Endometrial microvascular endothelial cells (primary cell): ENCODE results near the gene LRSAM1. TPM values are rescaled to one million over a fixed set of nuclear protein-coding genes. Genes with fewer than 3 reads are reported as not detected.
"Not testable (repeated sequence)": the region's sequence is repeated elsewhere in the genome, so short reads cannot be mapped to it uniquely, and the experiment has no call there.

Experiments
- in situ Hi-C: cut with HindIII; loops from 2 replicates; pipeline ENCODE4 v1.10.0; 2017; ENCODE audit warnings: low sequenced_read_pairs, low pct_unique_long_range_greater_than_20kb; ENCODE audit errors: inconsistent ontology term
- total RNA-seq: library from RNA; depleted of rRNA; stranded (reverse); fragments of >200 nt; gene quantifications from one replicate; pipeline ENCODE4 v1.2.3, GENCODE V29; 2015; ENCODE audit errors: inconsistent ontology term

LRSAM1 gene
- total RNA-seq, 1 donor from 2014 or later: 20.3 TPM

- in situ Hi-C loops: no loop called here
Observed at GRCh38 chr9:127451858-127452656, 747 bp downstream of the LRSAM1 start.

GRCh38 chr9:127452691-127453090 lies 1.4 kb downstream of the LRSAM1 start:
- in situ Hi-C loops: no loop called here

DNA sequence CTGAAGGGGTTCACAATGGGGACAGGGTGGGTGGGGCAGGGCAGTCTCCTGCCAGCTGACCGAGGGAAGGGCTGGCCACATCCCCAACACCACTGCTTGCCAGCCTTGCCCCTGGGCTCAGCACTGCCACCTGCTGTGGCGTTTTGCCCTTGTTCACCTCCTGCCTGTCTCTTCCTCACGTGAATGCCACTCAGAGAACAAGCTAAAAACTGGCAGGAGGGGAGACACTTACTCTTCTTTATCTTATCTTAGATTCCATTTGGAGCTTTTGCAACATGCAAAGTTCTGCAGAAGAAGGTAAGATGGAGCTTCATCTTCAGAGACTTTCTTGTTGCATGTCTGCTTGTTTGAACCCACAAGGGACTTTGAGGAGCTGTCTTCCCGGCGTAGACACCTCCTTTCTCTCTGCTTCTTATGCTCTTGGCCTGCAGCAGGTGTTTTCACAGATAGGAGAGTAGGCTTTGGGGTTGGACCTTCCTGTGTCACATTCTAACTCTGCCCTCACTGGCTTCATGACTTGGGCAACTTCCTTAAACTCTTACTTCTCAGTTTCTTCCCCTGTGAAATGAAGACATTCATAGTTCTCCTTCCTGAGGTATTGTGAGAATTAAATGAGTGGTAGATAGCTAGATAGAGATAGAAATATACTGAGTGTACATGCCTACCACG lies 4.1 kb downstream of the LRSAM1 start:
- in situ Hi-C loops: no loop called here

- in situ Hi-C loops: no loop called here
Observed at GRCh38 chr9:127457191-127457878, 6.0 kb downstream of the LRSAM1 start.

GRCh38 chr9:127458921-127459320 lies 7.6 kb downstream of the LRSAM1 start:
- in situ Hi-C loops: no loop called here

DNA sequence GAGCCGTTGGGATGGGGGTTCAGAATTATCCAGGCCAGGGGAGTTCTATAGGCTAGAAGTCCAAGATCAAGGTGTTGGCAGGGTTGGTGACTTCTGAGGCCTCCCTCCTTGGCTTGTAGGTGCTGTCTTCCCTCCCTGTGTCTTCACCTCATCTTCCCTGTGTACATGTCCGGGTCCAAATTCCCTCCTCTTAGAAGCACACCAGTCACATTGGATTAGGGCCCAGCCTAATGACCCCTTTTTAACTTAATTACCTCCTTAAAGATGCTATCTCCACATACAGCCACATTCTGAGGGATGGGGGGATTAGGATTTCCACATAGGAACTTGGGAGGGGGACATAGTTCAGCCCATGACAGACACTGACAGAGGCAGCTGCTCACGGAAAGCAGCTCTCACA lies 12.1 kb downstream of the LRSAM1 start:
- in situ Hi-C loops: no loop called here

- in situ Hi-C loops: no loop called here
Observed at GRCh38 chr9:127463911-127464310, 12.6 kb downstream of the LRSAM1 start.

- in situ Hi-C loops: not testable (repeated sequence)
Observed at GRCh38 chr9:127466407-127466917, 15.2 kb downstream of the LRSAM1 start.

GRCh38 chr9:127467621-127468020 lies 16.3 kb downstream of the LRSAM1 start:
- in situ Hi-C loops: no loop called here

DNA sequence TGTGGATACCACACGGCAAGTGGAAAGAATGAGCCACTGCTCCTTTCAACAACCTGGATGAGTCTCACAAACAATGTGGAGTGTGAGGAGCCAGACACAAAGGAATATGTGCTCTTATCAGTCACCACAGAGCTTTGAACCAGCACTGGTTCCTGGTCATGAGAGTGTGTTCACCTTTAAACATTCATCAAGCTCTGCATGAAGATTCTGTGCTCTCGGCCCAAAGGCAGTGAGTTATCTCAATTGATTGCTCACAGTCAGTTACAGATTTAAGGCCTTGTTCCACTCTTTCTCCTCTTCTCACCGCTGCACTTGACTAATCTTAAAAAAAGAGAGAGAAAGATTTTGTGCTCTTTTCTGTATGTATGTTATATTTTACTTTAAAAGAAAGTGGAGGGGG lies 19.4 kb downstream of the LRSAM1 start:
- in situ Hi-C loops: no loop called here

- in situ Hi-C loops: no loop called here
Observed at GRCh38 chr9:127473501-127473900, 22.2 kb downstream of the LRSAM1 start.

DNA sequence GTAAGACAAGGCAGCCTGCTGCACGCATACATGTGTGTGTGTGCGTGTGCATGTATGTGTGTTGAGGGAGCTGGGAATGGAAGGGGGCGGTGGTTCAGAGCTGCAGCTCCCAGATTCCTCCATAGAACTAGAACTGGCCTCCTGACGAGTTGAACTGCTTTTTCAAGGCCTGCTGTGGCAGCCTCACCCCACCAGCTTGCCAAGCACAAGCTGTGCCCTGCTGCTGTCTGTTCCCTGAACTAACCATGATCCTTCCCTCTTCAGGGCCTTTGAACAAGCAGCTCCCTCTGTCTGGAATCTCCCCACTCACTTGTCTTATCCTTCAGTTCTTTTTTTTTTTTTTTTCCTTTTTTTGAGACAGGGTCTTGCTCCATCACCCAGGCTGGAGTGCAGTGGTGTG lies 22.6 kb downstream of the LRSAM1 start:
- in situ Hi-C loops: no loop called here

DNA sequence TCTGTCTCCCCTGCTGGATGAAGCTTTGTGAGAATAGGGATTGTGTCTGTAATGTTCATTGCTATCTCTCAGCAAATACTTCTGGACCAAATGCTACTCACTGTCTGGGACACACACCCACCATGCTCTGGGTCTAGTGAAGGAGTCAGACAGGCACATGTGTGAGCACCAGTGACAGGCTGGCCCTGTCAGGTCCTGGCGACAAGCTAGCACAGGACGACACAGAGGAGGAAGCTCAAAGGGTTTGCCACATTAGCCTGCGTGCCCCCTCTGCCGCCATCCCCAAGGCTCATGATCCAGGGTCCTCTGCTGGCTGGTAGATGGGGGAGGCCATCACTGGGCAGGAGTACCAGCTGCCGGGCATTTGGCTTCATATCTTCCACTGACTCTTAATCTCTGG lies 23.3 kb downstream of the LRSAM1 start:
- in situ Hi-C loops: no loop called here

DNA sequence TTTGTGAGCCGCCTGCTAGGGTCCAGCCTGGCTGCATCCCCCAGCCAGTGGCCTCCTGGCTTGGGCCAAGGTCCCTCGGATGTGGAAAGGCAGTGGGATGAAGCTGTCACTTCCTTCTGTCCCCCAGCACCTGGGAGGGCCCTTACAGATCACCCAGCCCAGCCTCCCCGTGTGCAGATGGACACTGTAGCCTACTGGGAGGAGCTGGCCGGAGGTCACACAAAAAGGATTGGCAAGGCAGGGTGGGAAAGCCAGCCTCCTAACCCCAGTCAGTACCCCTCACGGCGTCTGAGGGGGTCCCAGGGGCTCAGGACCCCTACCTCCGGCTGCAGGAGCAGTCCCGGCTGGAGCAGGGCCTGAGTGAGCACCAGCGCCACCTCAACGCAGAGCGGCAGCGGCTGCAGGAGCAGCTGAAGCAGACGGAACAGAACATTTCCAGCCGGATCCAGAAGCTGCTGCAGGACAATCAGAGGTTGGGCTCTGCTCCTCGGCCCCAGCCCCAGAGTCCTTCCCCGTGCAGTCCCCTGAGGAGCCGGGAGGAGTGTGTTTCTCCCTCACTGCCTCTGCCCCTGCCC lies 28.3 kb downstream of the LRSAM1 start:
- in situ Hi-C loops: no loop called here

- in situ Hi-C loops: no loop called here
Observed at GRCh38 chr9:127482662-127483061, 31.4 kb downstream of the LRSAM1 start.

DNA sequence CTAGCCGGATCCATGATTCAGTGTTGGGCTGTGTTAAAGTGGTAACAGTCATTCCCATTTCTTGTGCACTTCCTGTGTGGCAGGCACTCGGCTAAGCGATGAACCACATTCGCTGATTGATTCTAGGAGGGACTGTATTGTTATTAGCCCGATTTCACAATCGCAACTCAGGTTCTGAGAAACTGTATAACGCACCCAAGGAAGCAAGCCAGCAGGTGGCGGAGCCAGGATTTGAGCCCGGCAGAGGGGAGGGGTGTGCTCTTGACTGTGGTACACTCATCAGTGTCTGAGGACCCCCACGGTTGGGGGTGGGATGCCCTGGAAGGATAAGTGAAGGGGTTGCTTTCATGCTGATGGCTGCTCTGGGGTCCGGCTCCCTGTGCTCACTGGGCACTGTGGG lies 34.7 kb downstream of the LRSAM1 start:
- in situ Hi-C loops: no loop called here

DNA sequence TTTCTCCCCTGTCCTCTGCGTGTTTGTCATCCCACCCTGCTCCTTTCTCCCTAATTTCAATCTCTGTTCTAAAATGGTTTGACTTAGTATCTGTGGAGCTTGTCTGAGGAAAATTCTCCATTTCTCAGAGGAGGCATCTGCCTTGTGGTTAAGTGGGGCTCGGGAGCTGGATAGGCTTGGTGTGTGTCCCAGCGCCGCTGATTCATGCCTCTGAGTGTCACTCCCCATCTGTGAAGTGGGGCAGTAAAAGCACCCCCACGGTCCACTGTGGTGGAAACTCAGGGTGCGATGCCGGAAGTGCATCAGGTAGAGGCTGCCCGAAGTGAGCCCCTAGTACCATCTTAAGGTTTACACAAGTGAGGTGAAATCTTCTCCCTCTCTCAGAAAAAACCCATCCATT lies 37.6 kb downstream of the LRSAM1 start:
- in situ Hi-C loops: no loop called here

DNA sequence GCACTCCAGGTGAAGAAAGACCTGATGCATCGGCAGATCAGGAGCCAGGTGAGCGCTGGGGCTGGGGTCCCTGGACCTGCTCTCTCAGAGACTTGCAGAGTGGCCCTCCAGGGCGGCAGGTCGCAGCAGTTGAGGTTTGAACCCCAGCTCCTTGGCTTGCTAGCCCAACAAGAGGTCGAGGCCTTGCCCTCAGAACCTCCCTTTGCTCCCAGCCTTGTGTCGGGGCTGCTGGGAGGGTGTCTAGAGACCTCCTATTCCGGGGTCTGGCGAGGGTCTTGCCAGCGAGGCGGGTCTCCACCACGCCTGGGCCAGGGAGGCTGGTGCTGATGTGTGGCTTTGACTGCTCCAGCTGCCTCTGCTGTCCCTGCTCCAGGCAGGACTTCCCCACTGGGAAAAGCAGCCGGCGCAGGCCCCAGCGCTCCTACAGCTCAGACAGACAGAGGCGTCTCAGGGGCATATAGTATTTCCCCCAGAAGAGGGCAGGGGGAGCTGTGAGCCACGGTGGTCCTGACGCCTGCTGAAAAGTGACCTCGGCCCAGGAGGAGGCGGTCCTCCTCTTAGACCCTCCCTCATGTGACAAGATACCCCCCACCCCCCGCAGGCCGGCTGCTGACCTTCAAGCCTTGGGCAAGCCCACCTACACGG lies 38.3 kb downstream of the LRSAM1 start:
- in situ Hi-C loops: no loop called here
